ENCODE measurements around the gene TH.

The TH gene

GRCh38 chr11:2171591-2172003 lies at the start of gene TH:
TH (minus strand) TSS chr11:2171815; CDS start chr11:2171786, 29 bp downstream.
- no peak for DNase-seq (ENCODE audit: low read depth)

DNA sequence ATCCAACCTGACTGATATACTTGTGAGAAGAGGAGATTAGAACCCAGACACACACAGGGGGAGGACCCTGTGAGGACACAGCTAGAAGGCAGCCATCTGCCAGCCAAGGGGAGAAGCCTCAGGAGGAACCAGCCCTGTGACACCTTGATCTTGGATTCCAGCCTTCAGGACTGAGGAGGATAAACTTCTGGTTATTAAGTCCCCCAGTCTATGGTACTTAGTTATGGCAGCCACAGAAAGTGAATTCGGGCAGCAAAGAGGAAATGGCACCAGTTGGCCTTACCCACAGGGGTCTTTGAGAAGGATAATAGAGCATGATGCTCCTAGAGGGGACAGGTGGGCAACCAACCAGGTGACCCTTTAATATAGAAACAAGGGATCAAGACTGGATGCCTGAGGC lies 49.4 kb upstream of the TH start:
- DNase-seq (ENCODE audit: low read depth), result no peak

DNA sequence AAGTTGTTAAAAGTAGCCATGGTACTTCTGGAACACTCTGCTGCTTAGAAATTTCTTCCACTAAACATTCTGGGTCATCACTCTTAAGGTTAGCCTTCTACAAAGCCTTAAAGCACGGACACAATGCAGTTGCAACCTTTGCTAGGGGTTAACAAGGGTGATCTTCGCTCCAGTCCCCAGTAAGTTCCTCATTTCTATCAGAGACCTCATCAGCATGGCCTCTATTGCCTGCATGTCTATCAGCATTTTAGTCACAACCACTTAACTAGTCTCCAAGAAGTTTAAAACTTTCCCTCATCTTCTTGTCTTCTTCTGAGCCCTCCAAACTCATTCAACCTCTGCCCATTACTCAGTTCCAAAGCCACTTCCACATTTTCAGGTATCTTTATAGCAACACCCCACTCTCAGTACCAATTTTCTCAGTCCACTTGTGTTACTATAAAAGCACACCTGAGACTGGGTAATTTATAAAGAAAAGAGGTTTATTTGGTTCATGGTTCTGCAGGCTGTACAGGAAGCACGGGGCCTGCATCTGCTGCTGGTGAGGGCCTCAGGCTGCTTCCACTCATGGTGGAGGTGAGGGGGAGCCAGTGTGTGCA lies 48.7 kb upstream of the TH start:
- no peak for DNase-seq (ENCODE audit: low read depth)

GRCh38 chr11:2219318-2220017 lies 47.9 kb upstream of the TH start:
- DNase-seq (ENCODE audit: low read depth), result no peak

DNA sequence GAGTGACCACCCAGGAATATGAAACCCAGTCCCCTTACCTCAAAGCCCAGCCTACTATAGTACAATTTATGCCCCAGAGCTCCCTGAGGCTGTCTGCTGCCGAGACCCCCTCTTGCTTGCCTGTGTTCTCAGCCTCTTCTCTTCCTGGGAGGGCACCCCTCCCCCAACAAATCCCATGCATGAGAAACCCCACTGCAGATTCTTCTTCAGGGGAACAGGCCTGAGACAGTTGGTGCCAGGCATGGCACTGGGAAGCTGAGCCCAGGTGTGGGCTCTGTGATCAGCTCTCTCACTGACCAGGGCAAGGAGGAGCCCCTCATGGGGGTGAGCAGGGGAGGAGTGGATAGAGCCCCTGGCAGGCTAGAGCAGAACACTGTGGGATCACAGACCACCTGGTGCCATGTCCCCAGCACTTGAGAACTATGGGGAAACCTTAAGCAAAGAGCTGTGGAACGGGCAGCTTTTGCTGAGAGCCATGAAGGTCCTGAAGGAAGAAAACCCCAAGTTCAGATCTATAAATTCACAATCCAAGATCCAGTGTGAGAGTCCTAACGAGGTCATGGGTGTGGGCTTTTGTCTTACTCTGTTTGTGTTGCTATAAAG lies 46.5 kb upstream of the TH start:
- DNase-seq (ENCODE audit: low read depth), result no peak

DNA sequence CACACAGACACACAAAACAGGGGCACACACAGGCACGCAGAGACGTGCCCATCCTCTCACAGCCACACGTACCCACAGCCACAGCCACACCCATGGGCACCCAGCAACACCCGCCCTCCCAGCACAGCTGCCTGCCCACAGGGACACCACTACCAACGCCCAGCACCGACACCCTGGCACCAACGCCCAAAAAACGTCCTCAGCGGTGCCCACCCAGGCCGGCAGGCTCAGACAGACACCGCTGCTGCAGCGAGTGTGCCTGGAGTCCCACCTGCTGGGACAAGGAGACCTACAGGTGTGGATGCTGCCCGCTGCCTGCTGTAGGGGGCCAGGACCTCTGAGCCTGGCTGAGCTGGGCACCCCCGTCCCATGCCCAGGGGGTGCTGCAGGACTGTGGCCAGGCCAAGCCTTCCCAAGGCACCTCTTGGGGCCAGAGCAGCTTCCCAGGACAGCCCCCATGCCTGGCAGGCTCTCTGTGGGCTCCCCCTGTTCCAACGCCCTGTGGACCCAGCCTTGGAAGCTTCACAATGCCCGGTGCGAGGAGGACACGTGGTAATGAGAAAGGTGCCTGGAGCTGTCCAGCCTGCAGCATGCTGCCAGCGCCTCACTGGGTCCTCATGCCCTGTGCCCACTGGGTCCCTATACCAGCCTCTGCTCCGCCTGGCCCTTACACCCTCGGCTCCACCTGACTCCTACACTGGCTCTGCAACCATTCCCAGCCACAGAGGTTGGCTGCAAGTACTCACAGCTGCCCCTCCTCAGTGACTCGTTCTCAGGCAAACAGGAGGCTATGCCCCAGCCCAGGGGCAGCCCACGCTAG lies 45.8 kb upstream of the TH start:
- no peak for DNase-seq (ENCODE audit: low read depth)

- DNase-seq (ENCODE audit: low read depth), result no peak
Measured at GRCh38 chr11:2216400-2217064, 44.9 kb upstream of the TH start.

DNA sequence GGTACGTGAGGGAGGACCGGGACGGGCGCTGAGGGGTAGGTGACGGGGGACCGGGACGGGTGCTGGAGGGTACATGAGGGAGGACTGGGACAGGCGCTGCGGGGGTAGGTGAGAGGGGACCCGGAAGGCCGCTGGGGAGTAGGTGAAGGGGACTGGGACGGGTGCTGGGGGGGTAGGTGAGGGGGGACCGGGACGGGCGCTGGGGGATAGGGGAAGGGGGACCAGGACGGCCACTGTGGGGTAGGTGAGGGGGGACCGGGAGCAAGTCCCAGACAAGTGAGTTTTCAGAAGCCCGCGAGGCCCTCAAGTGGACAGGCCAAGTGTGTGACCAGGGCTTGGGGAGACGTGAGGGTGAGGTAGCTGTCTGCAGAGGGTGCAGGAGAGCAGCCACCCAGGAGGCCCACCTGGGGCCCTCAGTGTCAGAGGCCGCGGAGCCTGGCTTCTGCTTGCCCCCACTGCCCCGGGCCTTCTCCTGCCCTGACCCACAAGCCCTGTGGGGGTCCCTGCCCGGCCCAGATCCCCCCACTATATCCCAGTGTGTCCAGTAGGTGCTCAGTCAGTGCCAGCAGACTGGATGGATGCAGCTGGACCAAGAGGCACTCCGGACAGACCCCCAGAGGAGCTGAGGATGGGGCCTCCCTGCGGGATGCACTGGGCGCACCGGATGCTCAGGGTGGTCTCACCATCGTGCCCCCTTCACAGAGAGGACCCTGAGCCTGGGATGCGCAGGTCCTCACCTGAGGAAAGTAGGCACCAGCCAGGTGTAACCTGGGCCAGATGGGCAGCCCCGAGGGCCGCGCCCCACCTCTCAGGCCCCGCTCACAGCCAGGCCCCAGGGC lies 44.2 kb upstream of the TH start:
- no peak for DNase-seq (ENCODE audit: low read depth)

DNA sequence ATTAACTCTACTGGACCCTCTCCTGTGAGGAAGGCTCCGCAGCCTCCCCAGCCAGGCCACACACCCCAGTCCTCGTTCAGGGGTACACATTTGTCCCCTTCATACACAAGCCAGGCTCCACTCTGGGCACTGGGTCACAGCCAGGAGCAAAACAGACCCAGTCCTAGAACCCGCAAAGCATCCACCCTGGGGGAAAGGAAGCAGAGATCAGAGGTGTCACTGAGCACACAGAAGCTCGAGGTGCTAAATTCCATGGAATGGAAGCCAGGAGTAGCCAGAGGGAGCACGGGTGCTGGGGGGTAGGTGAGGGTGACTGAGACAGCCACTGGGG lies 43.6 kb upstream of the TH start:
- DNase-seq (ENCODE audit: low read depth), result no peak

- DNase-seq (ENCODE audit: low read depth), result no peak
Measured at GRCh38 chr11:2214527-2215229, 43.1 kb upstream of the TH start.

- no peak for DNase-seq (ENCODE audit: low read depth)
Measured at GRCh38 chr11:2213890-2214526, 42.4 kb upstream of the TH start.

- no peak for DNase-seq (ENCODE audit: low read depth)
Measured at GRCh38 chr11:2213384-2213842, 41.8 kb upstream of the TH start.

DNA sequence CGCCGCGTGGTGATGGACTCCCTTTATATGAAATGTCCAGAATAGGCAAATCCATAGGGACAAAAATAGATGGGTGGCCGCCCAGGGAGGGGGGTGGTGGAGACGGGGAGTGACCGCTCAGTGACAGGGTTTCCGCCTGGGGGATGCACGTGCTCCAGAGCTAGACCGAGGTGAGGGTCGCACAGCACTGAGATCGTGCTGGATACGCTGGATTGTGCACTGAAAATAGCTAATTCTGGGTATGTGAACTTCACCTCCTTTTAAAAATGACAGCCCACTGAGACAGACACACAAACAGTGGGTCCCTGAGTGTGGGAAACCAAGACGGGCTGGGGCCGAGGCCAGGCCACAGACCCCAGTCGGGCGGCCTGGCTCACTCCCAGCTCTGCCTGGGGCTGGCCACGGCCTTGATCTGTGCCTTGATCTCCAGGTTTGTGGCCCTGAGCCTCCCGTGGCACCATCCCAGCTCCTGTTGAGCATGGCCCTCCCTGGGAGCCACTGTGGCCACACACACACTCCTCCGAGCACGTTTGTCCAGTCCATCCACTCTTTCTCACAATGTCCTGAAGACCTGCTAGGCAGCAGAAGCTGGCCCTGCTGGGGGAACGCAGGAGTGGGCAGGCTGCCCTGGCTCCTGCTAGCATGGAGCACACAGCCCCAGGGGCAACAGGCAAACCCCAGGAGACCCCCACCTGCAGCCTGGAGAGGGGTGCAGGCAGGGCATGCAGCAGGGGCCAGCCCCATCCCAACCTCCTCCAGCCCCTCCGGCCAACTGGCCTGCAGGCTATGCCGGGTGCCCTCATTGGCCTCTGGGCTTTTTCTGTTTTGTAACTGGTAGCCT lies 41.0 kb upstream of the TH start:
- no peak for DNase-seq (ENCODE audit: low read depth)

DNA sequence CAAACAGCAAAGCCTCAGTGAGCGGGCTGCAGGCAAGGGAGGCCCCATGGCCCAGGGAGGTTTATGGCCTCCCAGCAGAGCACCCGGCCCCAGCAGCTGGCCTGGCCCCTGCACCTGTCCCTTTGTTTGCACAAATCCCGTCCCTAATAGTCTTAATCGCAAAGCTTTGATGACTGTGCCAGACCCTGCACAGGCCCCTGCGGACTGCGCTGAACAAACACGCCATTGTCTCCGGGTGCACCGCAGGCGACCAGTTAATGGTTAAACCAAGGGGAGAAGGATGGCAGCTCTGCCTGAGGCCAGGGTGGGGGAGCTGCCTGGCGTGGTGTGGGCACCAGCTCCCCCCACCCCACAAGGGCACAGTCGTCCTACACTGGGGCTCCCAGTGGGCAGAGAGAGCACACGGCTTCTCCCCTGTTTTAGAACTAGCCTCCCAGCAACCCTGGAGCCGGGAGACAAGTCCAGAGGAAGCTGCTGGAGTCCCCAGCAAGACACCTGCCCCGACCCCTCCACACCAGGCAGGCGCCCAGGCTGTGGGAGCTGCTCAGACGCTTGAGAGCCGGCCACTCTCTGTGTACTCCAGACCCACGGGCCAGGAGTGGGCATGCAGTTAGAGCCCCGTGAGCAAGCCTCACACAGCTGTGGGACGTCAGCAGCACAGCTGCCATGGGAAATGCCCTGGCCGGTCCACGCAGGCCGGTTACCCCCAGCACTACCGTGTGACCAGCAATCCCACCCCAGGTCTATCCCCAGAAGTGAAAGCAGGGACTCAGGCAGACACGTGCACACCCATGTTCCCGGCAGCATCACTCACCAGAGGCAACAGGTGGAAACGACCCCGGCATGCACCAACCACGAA lies 39.7 kb upstream of the TH start:
- DNase-seq (ENCODE audit: low read depth), result no peak

DNA sequence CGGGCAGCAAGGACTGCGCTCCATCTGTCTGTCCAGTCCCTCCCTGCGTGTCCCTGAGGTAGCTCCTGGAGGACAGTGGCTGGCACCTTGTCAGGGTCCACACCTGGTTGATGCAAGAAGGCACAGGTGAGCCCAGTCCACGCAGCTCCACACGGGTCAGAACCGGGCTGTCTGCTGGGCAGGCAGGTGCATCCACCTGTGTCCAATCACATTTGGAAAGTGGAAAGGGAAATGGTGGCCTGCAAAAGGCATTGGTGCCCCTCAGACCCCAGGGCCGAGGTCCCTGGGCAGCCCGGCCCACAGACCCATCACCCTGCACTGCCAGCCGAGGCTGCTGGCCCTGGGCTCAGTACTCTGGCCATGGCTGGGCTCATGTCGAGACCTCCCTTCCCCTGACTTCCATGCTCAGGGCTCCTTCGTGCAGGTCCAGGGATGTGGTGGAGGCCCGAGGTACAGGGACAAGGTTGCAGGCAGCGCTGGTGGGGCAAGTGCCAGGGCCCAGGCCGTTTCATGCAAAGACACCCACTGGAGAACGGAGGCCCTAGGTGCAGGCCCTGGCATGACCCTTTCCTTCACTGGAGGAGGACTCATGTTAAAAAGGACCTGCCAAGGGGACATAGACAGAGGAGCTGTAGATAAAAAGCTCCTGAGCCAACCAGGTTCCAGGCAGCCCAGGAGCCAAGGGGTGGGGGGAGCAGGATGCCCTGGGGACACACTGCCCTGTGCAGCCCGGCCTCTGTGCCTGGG lies 38.9 kb upstream of the TH start:
- no peak for DNase-seq (ENCODE audit: low read depth)

GRCh38 chr11:2209900-2210321 lies 38.3 kb upstream of the TH start:
- DNase-seq (ENCODE audit: low read depth), result no peak

- DNase-seq (ENCODE audit: low read depth), result no peak
Measured at GRCh38 chr11:2209370-2209801, 37.8 kb upstream of the TH start.
